GM12878 (cell line): ENCODE measurements around the gene TM4SF4. TPM values are rescaled to one million over a fixed set of nuclear protein-coding genes. Genes with fewer than 3 reads are reported as not detected.

Experiments used
- ATAC-seq: fragments of 200-7000 bp; cut with Tn5 transposase; 3 replicates; pipeline ENCODE4 v1.9.1; 2020; ENCODE audit warnings: mild to moderate bottlenecking, moderate library complexity
- BruUV-seq: library from RNA; stranded (reverse); fragments of 400-500 nt; replicated peaks from 2 replicates; lab custom pipeline; 2021; lab: Mats Ljungman, UMichigan
- CTCF ChIA-PET: fragments of 300-600 bp; sonication (Branson Sonifier 250); formaldehyde crosslinking; extraction: SDS; loops from one replicate; lab custom pipeline; 2021; ENCODE audit warnings: inconsistent platforms; lab: Yijun Ruan, JAX
- POLR2A ChIA-PET: fragments of 350-600 bp; formaldehyde crosslinking; extraction: SDS; loops from one replicate; lab custom pipeline; 2021; ENCODE audit warnings: inconsistent platforms; lab: Charles Lee
- RAD21 ChIA-PET: fragments of 300-600 bp; sonication (Branson Sonifier 250); formaldehyde crosslinking; loops from one replicate; lab custom pipeline; 2023; ENCODE audit warnings: antibody characterized with exemption; ENCODE audit not compliant: unreplicated experiment; lab: Charles Lee
- SMC1A ChIA-PET: fragments of 300-600 bp; sonication (Branson Sonifier 250); formaldehyde crosslinking; loops from one replicate; lab custom pipeline; 2023; ENCODE audit not compliant: unreplicated experiment, uncharacterized antibody; lab: Charles Lee
- DNase-seq: peaks from one replicate; pipeline ENCODE4 v3.0.0-alpha.2; 2011; ENCODE audit warnings: low read depth, low spot score
- FAIRE-seq: peaks from 3 replicates; lab custom pipeline; 2011; peaks lifted over from hg19 to GRCh38; lab: Jason Lieb, UNC
- H2AFZ ChIP-seq: 2 replicates; pipeline ENCODE4 v1.6.0; 2011; ENCODE audit warnings: low read depth, low read length, control low read depth; ENCODE audit not compliant: control insufficient read depth
- H3K27ac ChIP-seq: 2 replicates; pipeline ENCODE4 v1.5.1; 2011; ENCODE audit warnings: control low read depth; ENCODE audit not compliant: control insufficient read depth, insufficient read depth
- H3K27me3 ChIP-seq, 2 experiments: replicated peaks in 1 of 2; 2 replicates each; pipeline versions ENCODE4 v1.6.0 to v1.6.1; 2011; ENCODE audit warnings: low read length in 1 of 2; ENCODE audit not compliant: control insufficient read depth in 2 of 2, insufficient read depth in 2 of 2
- H3K36me3 ChIP-seq, 2 experiments: 2 replicates each; pipeline ENCODE4 v1.5.1; 2011; ENCODE audit warnings: low read length in 1 of 2; ENCODE audit not compliant: control insufficient read depth in 2 of 2, insufficient read depth in 2 of 2
- H3K4me1 ChIP-seq: 2 replicates; pipeline ENCODE4 v1.6.1; 2011; ENCODE audit warnings: mild to moderate bottlenecking, low read length, moderate library complexity, mixed read lengths; ENCODE audit not compliant: control insufficient read depth, insufficient read depth
- H3K4me2 ChIP-seq: 2 replicates; pipeline ENCODE4 v1.6.0; 2011; ENCODE audit warnings: control low read depth; ENCODE audit not compliant: control insufficient read depth, insufficient read depth
- H3K4me3 ChIP-seq: fragments of 200-600 bp; sonication (generic); 2 replicates; pipeline ENCODE4 v1.5.1; 2016
- H3K79me2 ChIP-seq: 2 replicates; pipeline ENCODE4 v1.6.0; 2011; ENCODE audit warnings: low read length; ENCODE audit not compliant: control insufficient read depth, insufficient read depth
- H3K9ac ChIP-seq: 2 replicates; pipeline ENCODE4 v1.8.0; 2011; ENCODE audit warnings: low read length, control low read depth, mixed read lengths; ENCODE audit not compliant: control insufficient read depth, insufficient read depth
- H3K9me3 ChIP-seq: replicated peaks from 3 replicates; pipeline ENCODE4 v1.5.1; 2011; ENCODE audit warnings: mild to moderate bottlenecking, low read length; ENCODE audit not compliant: control insufficient read depth, insufficient read depth
- H4K20me1 ChIP-seq: 2 replicates; pipeline ENCODE4 v1.6.0; 2011; ENCODE audit not compliant: control insufficient read depth, insufficient read depth
- ATF3 ChIP-seq: IDR thresholded peaks from 2 replicates; pipeline ENCODE4 v1.6.1; 2011; ENCODE audit warnings: low read depth, mild to moderate bottlenecking, low read length, moderate library complexity, borderline replicate concordance; ENCODE audit errors: extremely low read depth
- BMI1 ChIP-seq: fragments of 450-650 bp; IDR thresholded peaks from 2 replicates; pipeline ENCODE4 v1.6.1; 2016; ENCODE audit warnings: mild to moderate bottlenecking, moderate library complexity, borderline replicate concordance
- KLF5 ChIP-seq: fragments of 450-650 bp; IDR thresholded peaks from 2 replicates; pipeline ENCODE4 v1.6.1; 2014; ENCODE audit warnings: mild to moderate bottlenecking; ENCODE audit not compliant: partially characterized antibody
- NFIC ChIP-seq: IDR thresholded peaks from 2 replicates; pipeline ENCODE4 v1.6.1; 2012; ENCODE audit warnings: low read depth, mild to moderate bottlenecking, inconsistent platforms, low read length, moderate library complexity
- POLR2A ChIP-seq: IDR thresholded peaks from 2 replicates; pipeline ENCODE4 v1.6.1; 2011; ENCODE audit warnings: low read depth, mild to moderate bottlenecking, low read length
- SP1 ChIP-seq: IDR thresholded peaks from one replicate; pipeline ENCODE4 v1.6.1; 2011; ENCODE audit warnings: low read depth, low read length
- ZNF207 ChIP-seq: fragments of 450-650 bp; IDR thresholded peaks from 2 replicates; pipeline ENCODE4 v1.6.1; 2014; ENCODE audit warnings: antibody characterized with exemption, mild to moderate bottlenecking, borderline replicate concordance
- ZSCAN29 ChIP-seq: fragments of 450-650 bp; IDR thresholded peaks from 2 replicates; pipeline ENCODE4 v1.6.1; 2017; ENCODE audit warnings: mild to moderate bottlenecking, moderate library complexity
- ZZZ3 ChIP-seq: IDR thresholded peaks from 2 replicates; pipeline ENCODE4 v1.6.1; 2011; ENCODE audit warnings: low read depth; ENCODE audit not compliant: control insufficient read depth, insufficient read length
- WGBS: methylation state at CpG from one replicate; pipeline ENCODE4 v1.1.6; 2016; ENCODE audit warnings: low lambda C conversion rate; ENCODE audit not compliant: insufficient replicate concordance, insufficient coverage; ENCODE audit errors: missing lambda C conversion rate; 5-methylcytosine and 5-hydroxymethylcytosine counted together
- in situ Hi-C: fragments of 300-500 bp; cut with MboI; formaldehyde crosslinking; loops from 9 replicates; pipeline ENCODE4 v1.14.3; 2018; ENCODE audit warnings: mixed read lengths
- intact Hi-C: fragments of 100-400 bp; cut with micrococcal nuclease; formaldehyde crosslinking; loops from one replicate; pipeline ENCODE4 v1.14.2; 2022; ENCODE audit not compliant: unreplicated experiment
- polyA plus RNA-seq, 11 experiments: library from polyadenylated mRNA; depleted of rRNA in 4 of 11; unstranded in 6 of 11; stranded (reverse) in 5 of 11; fragments of >200 nt; fragmentation: Nextera tagmentation in 4 of 11; fragmentation: Illumina TruSeq in 1 of 11; extraction: Ambion mirVana in 4 of 11; extraction: Trizol in 1 of 11; gene quantifications; 1 replicate in 1 of 11; 2 replicates in 10 of 11; pipeline versions ENCODE4 v1.2.1 to v1.2.3, GENCODE V29; 2011 to 2016; ENCODE audit warnings: inconsistent platforms in 2 of 11, missing spikeins in 2 of 11, low read depth in 1 of 11
- total RNA-seq, 4 experiments: library from RNA; depleted of rRNA in 3 of 4; stranded (reverse); fragments of >200 nt in 3 of 4; fragmentation: Illumina TruSeq in 1 of 4; extraction: Trizol in 1 of 4; gene quantifications; 2 replicates each; pipeline versions ENCODE4 v1.2.1 to v1.2.3, GENCODE V29; 2013 to 2021

Gene TM4SF4
- total and polyA plus RNA-seq, 10 of the 15 experiments (the other 5 are each of a cell fraction or from before 2014, with no cell fraction given) = 0.06 to 1.3 TPM; not detected in 8

- no peak for TF ChIP-seq ZSCAN29
- TF ChIP-seq, all 136 proteins: peak for 0
These were observed 60.3 kb downstream of the TM4SF4 start (continued) for GRCh38 chr3:149534671-149535332.

GRCh38 chr3:149535333-149535685, 60.8 kb downstream of the TM4SF4 start:
- no peak for ATAC-seq
- no peaks in the 10 kb centered on the region; a peak in 1 of 4 replicates for H3K36me3 ChIP-seq
- ChIA-PET RAD21 (interaction anchor here (0.9 to 5.6 kb wide), 4 partner anchors 32 to 182 kb away, joined by 3 to 77 read pairs (median 32); partner anchors contain the start of gene WWTR1), SMC1A (interaction anchor here (0.9 to 6.9 kb wide), 6 partner anchors 21 to 182 kb away, joined by 3 to 90 read pairs (median 4); no protein-coding TSS in a partner anchor), CTCF (interaction anchor here (1.9 to 6.9 kb wide), 4 partner anchors 34 to 235 kb away, joined by 5 to 150 read pairs (median 118); no protein-coding TSS in a partner anchor), POLR2A (no interaction called here)
- intact Hi-C loops = no loop called here
- in situ Hi-C loops = no loop called here
- FAIRE-seq = no peak
- H3K4me2 ChIP-seq = no peak overlapping the region
- no peaks in the 10 kb centered on the region for H3K9me3 ChIP-seq
- H2AFZ ChIP-seq = no peak overlapping the region
- no peaks in the 10 kb centered on the region for H3K79me2 ChIP-seq
- H3K27me3 ChIP-seq = no peaks in the 10 kb centered on the region
- WGBS = 90% methylated on average over 8 of the region's 8 CpGs
- peaks cover 12% of the 10 kb centered on the region for H3K4me1 ChIP-seq
- no TSS peak for BruUV-seq
- DNase-seq = no peak
- H3K4me3 ChIP-seq = no peak overlapping the region
- no peaks in the 10 kb centered on the region for H4K20me1 ChIP-seq
- H3K27ac ChIP-seq = no peak overlapping the region
- H3K9ac ChIP-seq = no peak overlapping the region
- TF ChIP-seq KLF5 (no peak), ZNF207 (no peak), SP1 (no peak), BMI1 (no peak), ZZZ3 (no peak), ZSCAN29 (no peak), NFIC (no peak), POLR2A (no peak), ATF3 (no peak)
